GM19239 (cell line): Measurements from ENCODE around the gene SLC19A3.

ENCODE experiments used
- DNase-seq: peaks from one replicate; pipeline ENCODE4 v3.0.0; 2011; ENCODE audit warnings: low spot score; ENCODE audit not compliant: insufficient read length
- FAIRE-seq: peaks from 2 replicates; lab custom pipeline; 2011; peaks lifted over from hg19 to GRCh38; lab: Jason Lieb, UNC

SLC19A3 gene

GRCh38 chr2:227643990-227644551 is 73.8 kb downstream of the SLC19A3 start:
- DNase-seq: no peak
- FAIRE-seq: no peak

- no peak for DNase-seq
- FAIRE-seq: no peak
Observed at GRCh38 chr2:227642656-227643055, 75.2 kb downstream of the SLC19A3 start.

- FAIRE-seq (no peak), DNase-seq (no peak)
Observed at GRCh38 chr2:227634201-227634600, 83.6 kb downstream of the SLC19A3 start.
